ENCODE results near the gene GRB10.

GRB10 gene

GRCh38 chr7:50793120-50793946, 10.6 kb upstream of the GRB10 start:
- Mint-ChIP-seq H3K4me3 (peak overlapping the region; percentile 68), H3K27me3 (ENCODE audit: low read depth) (peaks cover 56% of the 10 kb centered on the region)

GRCh38 chr7:50792342-50793119, 9.8 kb upstream of the GRB10 start:
- H3K4me3 Mint-ChIP-seq = peak overlapping the region; percentile 83
- H3K27me3 Mint-ChIP-seq (ENCODE audit: low read depth) = peaks cover 55% of the 10 kb centered on the region
- H3K9me3 Mint-ChIP-seq = no peaks in the 10 kb centered on the region

More at GRCh38 chr7:50793120-50793946, 10.6 kb upstream of the GRB10 start:
- no peaks in the 10 kb centered on the region for H3K36me3 Mint-ChIP-seq (ENCODE audit: low read depth)
- peak; percentile 17 for DNase-seq (ENCODE audit: low spot score)
- no peak overlapping the region for H3K27ac Mint-ChIP-seq
- peaks cover 3% of the 10 kb centered on the region for H3K4me1 Mint-ChIP-seq (ENCODE audit: low read depth)
- no peaks in the 10 kb centered on the region for H3K9me3 Mint-ChIP-seq

GRCh38 chr7:50791938-50792341, 9.2 kb upstream of the GRB10 start:
- Mint-ChIP-seq H3K4me1 (ENCODE audit: low read depth) (peaks cover 3% of the 10 kb centered on the region), H3K4me3 (peak overlapping the region; percentile 83), H3K9me3 (no peaks in the 10 kb centered on the region), H3K36me3 (ENCODE audit: low read depth) (no peaks in the 10 kb centered on the region), H3K27me3 (ENCODE audit: low read depth) (peaks cover 54% of the 10 kb centered on the region), H3K27ac (no peak overlapping the region)
- no peak for DNase-seq (ENCODE audit: low spot score)

More at GRCh38 chr7:50792342-50793119, 9.8 kb upstream of the GRB10 start:
- Mint-ChIP-seq H3K4me1 (ENCODE audit: low read depth) (peaks cover 3% of the 10 kb centered on the region), H3K36me3 (ENCODE audit: low read depth) (no peaks in the 10 kb centered on the region), H3K27ac (no peak overlapping the region)
- DNase-seq (ENCODE audit: low spot score) = no peak

GRCh38 chr7:50791363-50791937, 8.8 kb upstream of the GRB10 start:
- Mint-ChIP-seq H3K4me3 (peak overlapping the region; percentile 83), H3K4me1 (ENCODE audit: low read depth) (peaks cover 3% of the 10 kb centered on the region), H3K27ac (no peak overlapping the region), H3K36me3 (ENCODE audit: low read depth) (no peaks in the 10 kb centered on the region), H3K9me3 (no peaks in the 10 kb centered on the region), H3K27me3 (ENCODE audit: low read depth) (peaks cover 59% of the 10 kb centered on the region)
- DNase-seq (ENCODE audit: low spot score) = no peak

GRCh38 chr7:50790381-50790780, 7.7 kb upstream of the GRB10 start:
- peaks cover 3% of the 10 kb centered on the region for H3K4me1 Mint-ChIP-seq (ENCODE audit: low read depth)
- DNase-seq (ENCODE audit: low spot score) = no peak
- peaks cover 60% of the 10 kb centered on the region for H3K27me3 Mint-ChIP-seq (ENCODE audit: low read depth)
- H3K27ac Mint-ChIP-seq = no peak overlapping the region
- no peaks in the 10 kb centered on the region for H3K9me3 Mint-ChIP-seq
- no peaks in the 10 kb centered on the region for H3K36me3 Mint-ChIP-seq (ENCODE audit: low read depth)
- no peak overlapping the region for H3K4me3 Mint-ChIP-seq

DNA sequence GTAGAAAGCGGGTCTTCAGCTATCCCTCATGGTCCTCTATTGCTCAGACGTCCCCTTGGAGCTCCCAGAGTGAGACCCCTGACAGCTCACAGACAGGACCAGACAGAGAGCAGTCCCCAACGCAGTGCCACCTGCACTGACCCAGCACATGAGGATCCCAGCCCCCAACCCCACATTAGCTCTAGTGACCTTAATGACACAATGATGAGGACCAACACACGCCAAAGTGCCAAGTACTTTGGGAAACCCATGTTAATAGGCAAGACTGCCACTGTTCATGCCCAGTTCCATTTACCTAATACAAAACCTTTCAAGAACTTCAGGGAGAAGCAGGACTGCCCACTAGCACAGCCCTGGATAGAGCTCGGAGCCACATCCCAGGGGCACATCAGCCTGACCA, 5.7 kb upstream of the GRB10 start:
- Mint-ChIP-seq H3K36me3 (ENCODE audit: low read depth) (no peaks in the 10 kb centered on the region), H3K4me1 (ENCODE audit: low read depth) (peaks cover 4% of the 10 kb centered on the region), H3K27me3 (ENCODE audit: low read depth) (peaks cover 58% of the 10 kb centered on the region), H3K9me3 (no peaks in the 10 kb centered on the region), H3K27ac (no peak overlapping the region), H3K4me3 (no peak overlapping the region)
- no peak for DNase-seq (ENCODE audit: low spot score)

GRCh38 chr7:50787825-50788224, 5.1 kb upstream of the GRB10 start:
- peaks cover 8% of the 10 kb centered on the region for H3K4me1 Mint-ChIP-seq (ENCODE audit: low read depth)
- H3K9me3 Mint-ChIP-seq = no peaks in the 10 kb centered on the region
- H3K36me3 Mint-ChIP-seq (ENCODE audit: low read depth) = no peaks in the 10 kb centered on the region
- no peak for DNase-seq (ENCODE audit: low spot score)
- H3K27me3 Mint-ChIP-seq (ENCODE audit: low read depth) = peaks cover 64% of the 10 kb centered on the region
- H3K27ac Mint-ChIP-seq = no peak overlapping the region
- H3K4me3 Mint-ChIP-seq = no peak overlapping the region

- H3K4me3 Mint-ChIP-seq = no peak overlapping the region
- peaks cover 55% of the 10 kb centered on the region for H3K27me3 Mint-ChIP-seq (ENCODE audit: low read depth)
- DNase-seq (ENCODE audit: low spot score) = no peak
- H3K27ac Mint-ChIP-seq = no peak overlapping the region
- H3K4me1 Mint-ChIP-seq (ENCODE audit: low read depth) = peaks cover 11% of the 10 kb centered on the region
- H3K36me3 Mint-ChIP-seq (ENCODE audit: low read depth) = no peaks in the 10 kb centered on the region
- H3K9me3 Mint-ChIP-seq = no peaks in the 10 kb centered on the region
Measured at GRCh38 chr7:50785346-50785745, 2.6 kb upstream of the GRB10 start.

DNA sequence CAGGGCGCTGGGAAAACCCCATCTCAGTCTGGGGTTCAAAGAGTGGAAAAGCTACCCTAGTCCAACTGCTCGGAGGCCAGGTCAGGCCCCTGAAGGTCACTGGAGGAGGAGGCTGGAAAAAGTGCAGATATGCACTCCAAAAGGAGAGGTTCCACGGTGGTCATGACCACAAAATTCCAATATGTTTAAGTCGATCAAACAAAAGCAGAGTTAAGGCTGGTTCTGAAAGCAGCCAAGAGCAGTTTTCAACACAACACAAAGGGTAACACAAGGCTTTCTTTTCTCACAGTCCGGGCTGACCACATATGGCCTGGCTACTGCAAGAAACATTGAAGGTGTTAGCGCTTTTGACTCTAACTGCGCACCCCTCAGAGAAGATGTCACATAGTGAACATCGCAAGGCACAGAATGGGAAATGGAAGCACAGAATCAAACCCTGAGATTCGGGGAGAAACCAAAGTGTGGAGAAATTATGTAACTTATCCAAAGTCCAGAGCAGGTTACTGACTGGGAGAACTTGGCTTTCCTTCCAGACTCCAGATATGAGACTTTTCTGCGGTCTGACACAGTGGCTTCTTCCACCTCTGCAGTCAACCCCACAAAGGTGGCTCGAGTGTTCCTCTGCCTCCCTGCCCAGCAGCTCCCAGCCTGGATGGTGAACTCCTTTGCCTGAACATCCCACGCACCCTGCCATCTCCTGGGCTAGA, 1.3 kb upstream of the GRB10 start:
- Mint-ChIP-seq H3K36me3 (ENCODE audit: low read depth) (no peaks in the 10 kb centered on the region), H3K27ac (no peak overlapping the region), H3K4me1 (ENCODE audit: low read depth) (peaks cover 11% of the 10 kb centered on the region), H3K9me3 (no peaks in the 10 kb centered on the region), H3K4me3 (no peak overlapping the region), H3K27me3 (ENCODE audit: low read depth) (peaks cover 52% of the 10 kb centered on the region)
- no peak for DNase-seq (ENCODE audit: low spot score)

DNA sequence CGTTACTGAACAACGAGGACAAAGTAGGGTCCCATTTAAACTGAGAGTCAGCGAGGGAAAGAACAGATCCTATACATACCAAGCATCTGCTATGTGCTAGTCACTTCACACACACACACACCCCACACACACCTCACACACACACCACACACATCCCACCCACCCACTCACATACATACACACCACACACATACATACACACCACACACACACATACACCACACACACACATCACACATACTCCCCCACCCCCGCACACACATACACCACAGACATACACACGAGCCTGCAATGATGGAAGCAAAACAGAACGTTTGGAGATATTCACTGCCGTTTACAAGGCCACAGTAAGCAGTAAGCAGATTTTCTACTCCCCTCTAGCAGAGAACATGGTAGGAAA, 607 bp upstream of the GRB10 start:
- peaks cover 50% of the 10 kb centered on the region for H3K27me3 Mint-ChIP-seq (ENCODE audit: low read depth)
- H3K4me1 Mint-ChIP-seq (ENCODE audit: low read depth) = peaks cover 11% of the 10 kb centered on the region
- no peaks in the 10 kb centered on the region for H3K36me3 Mint-ChIP-seq (ENCODE audit: low read depth)
- no peaks in the 10 kb centered on the region for H3K9me3 Mint-ChIP-seq
- H3K4me3 Mint-ChIP-seq = peak overlapping the region; percentile 67
- H3K27ac Mint-ChIP-seq = no peak overlapping the region
- no peak for DNase-seq (ENCODE audit: low spot score)

- no peaks in the 10 kb centered on the region for H3K36me3 Mint-ChIP-seq (ENCODE audit: low read depth)
- peaks cover 11% of the 10 kb centered on the region for H3K4me1 Mint-ChIP-seq (ENCODE audit: low read depth)
- no peak for DNase-seq (ENCODE audit: low spot score)
- H3K4me3 Mint-ChIP-seq = peak overlapping the region; percentile 62
- H3K9me3 Mint-ChIP-seq = no peaks in the 10 kb centered on the region
- no peak overlapping the region for H3K27ac Mint-ChIP-seq
- peaks cover 46% of the 10 kb centered on the region for H3K27me3 Mint-ChIP-seq (ENCODE audit: low read depth)
Measured at GRCh38 chr7:50781381-50782293, 1.1 kb downstream of the GRB10 start.

DNA sequence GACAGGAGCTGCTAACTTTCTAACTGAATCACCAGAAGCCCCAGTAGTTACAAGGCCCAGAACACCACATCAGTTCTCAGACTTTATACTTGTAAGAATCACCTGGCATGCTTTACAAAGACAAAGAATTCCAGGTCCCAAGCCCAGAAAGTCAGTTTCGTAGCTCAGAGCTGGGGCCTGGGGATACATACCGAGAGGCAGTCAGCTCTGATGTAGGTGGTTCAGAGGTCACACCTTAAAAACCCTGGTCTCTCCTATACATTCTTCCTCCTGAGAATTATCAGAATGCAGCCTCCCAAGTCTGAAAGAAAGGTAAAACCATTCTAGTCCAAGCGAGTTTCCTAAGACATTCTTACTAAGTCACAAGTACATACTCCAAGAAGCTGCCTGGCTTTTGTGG, 2.3 kb downstream of the GRB10 start:
- H3K27ac Mint-ChIP-seq = no peak overlapping the region
- peaks cover 11% of the 10 kb centered on the region for H3K4me1 Mint-ChIP-seq (ENCODE audit: low read depth)
- no peaks in the 10 kb centered on the region for H3K36me3 Mint-ChIP-seq (ENCODE audit: low read depth)
- peaks cover 38% of the 10 kb centered on the region for H3K27me3 Mint-ChIP-seq (ENCODE audit: low read depth)
- H3K9me3 Mint-ChIP-seq = no peaks in the 10 kb centered on the region
- no peak overlapping the region for H3K4me3 Mint-ChIP-seq
- DNase-seq (ENCODE audit: low spot score) = no peak

DNA sequence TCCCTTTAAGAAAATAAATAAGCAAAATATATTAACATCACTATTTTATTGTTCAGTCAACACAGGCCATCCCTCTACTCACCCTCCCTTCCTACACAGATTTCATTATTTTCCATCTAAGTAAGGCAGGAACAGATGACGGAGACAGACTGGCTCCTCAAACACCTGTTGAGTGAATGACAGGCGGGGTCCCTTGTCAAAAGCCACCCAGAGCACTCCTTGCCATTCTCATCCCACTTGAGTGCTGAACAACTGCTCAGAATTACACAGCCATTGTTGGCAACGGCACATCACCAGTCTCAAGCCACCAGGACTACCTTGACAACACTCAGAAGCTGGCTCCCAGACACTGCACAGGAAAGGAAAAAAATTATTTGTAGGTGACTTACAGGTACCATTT, 3.3 kb downstream of the GRB10 start:
- H3K9me3 Mint-ChIP-seq = no peaks in the 10 kb centered on the region
- H3K27me3 Mint-ChIP-seq (ENCODE audit: low read depth) = peaks cover 35% of the 10 kb centered on the region
- H3K4me3 Mint-ChIP-seq = no peak overlapping the region
- H3K4me1 Mint-ChIP-seq (ENCODE audit: low read depth) = peaks cover 11% of the 10 kb centered on the region
- DNase-seq (ENCODE audit: low spot score) = no peak
- no peak overlapping the region for H3K27ac Mint-ChIP-seq
- H3K36me3 Mint-ChIP-seq (ENCODE audit: low read depth) = no peaks in the 10 kb centered on the region

All from T-helper 2 cell treated with Interferon-gamma antibody and Interleukin-4, amounts not matched to agents 5 μg/mL and 100 μg/mL, for 36 hours (primary cell).